ENCODE results near the gene NPB. TPM values are rescaled to one million over a fixed set of nuclear protein-coding genes. Genes with fewer than 3 reads are reported as not detected.

The NPB gene
- total and polyA plus RNA-seq, 3 experiments from 2014 or later = 0.57 to 0.62 TPM; not detected in 1

GRCh38 chr17:81867170-81867990, 34.7 kb upstream of the NPB start:
- ChIA-PET POLR2A (interaction anchor here (0.9 kb wide), 1 partner anchor 12 kb away, joined by 3 read pairs; no protein-coding TSS in a partner anchor), CTCF (no interaction called here)
- Histone ChIP-seq H3K4me3 (ENCODE audit: low read length) (no peak overlapping the region), H3K36me3 (ENCODE audit: insufficient read depth, low read length) (peaks cover 27% of the 10 kb centered on the region), H3K27ac (ENCODE audit: low read depth, low read length) (no peak overlapping the region), H3K9me3 (ENCODE audit: low read length) (no peaks in the 10 kb centered on the region), H3K27me3 (ENCODE audit: insufficient read depth, low read length, poor library complexity, severe bottlenecking) (no peaks in the 10 kb centered on the region), H3K4me1 (ENCODE audit: insufficient read depth, low read length) (peaks cover 41% of the 10 kb centered on the region)
- peaks cover 31 to 66% (median 36%) of the 10 kb centered on the region in 3 donors for H3K4me1 Mint-ChIP-seq
- H3K4me3 Mint-ChIP-seq = peak overlapping the region in 5 of 7 donors; percentile 12 to 64 (median 49)
- DNase-seq = peak in 2 of 5 donors; percentile 24 to 29
- peaks cover 0 to 41% (median 2%) of the 10 kb centered on the region in 3 donors for H3K36me3 Mint-ChIP-seq
- H3K9me3 Mint-ChIP-seq = no peaks in the 10 kb centered on the region
- peaks cover 0 to 3% of the 10 kb centered on the region in 2 donors for H3K27me3 Mint-ChIP-seq
- H3K27ac Mint-ChIP-seq = peak overlapping the region in 7 of 8 donors; percentile 42 to 98 (median 66)

- Mint-ChIP-seq H3K36me3 (peaks cover 0 to 38% (median 2%) of the 10 kb centered on the region in 3 donors), H3K4me1 (peaks cover 30 to 65% (median 31%) of the 10 kb centered on the region in 3 donors), H3K27me3 (peaks cover 0 to 3% of the 10 kb centered on the region in 2 donors), H3K4me3 (peak overlapping the region in 2 of 7 donors; percentile 15 to 89), H3K27ac (peak overlapping the region in 6 of 8 donors; percentile 40 to 98 (median 64)), H3K9me3 (no peaks in the 10 kb centered on the region)
- H3K27ac ChIP-seq (ENCODE audit: low read depth, low read length) = no peak overlapping the region
- no peaks in the 10 kb centered on the region for H3K9me3 ChIP-seq (ENCODE audit: low read length)
- DNase-seq = no peak
- H3K4me1 ChIP-seq (ENCODE audit: insufficient read depth, low read length) = peaks cover 48% of the 10 kb centered on the region
- POLR2A ChIA-PET = no interaction called here
- peaks cover 27% of the 10 kb centered on the region for H3K36me3 ChIP-seq (ENCODE audit: insufficient read depth, low read length)
- no peak overlapping the region for H3K4me3 ChIP-seq (ENCODE audit: low read length)
- H3K27me3 ChIP-seq (ENCODE audit: insufficient read depth, low read length, poor library complexity, severe bottlenecking) = no peaks in the 10 kb centered on the region
- CTCF ChIA-PET = interaction anchor here (1.8 kb wide), 1 partner anchor 12 kb away, joined by 5 read pairs; no protein-coding TSS in a partner anchor
Observed at GRCh38 chr17:81867991-81868673, 33.9 kb upstream of the NPB start.

- peak overlapping the region in 3 of 8 donors; percentile 17 to 99 (median 61) for H3K27ac Mint-ChIP-seq
- peaks cover 0 to 34% (median 2%) of the 10 kb centered on the region in 3 donors for H3K36me3 Mint-ChIP-seq
- POLR2A ChIA-PET = no interaction called here
- H3K9me3 Mint-ChIP-seq = no peaks in the 10 kb centered on the region
- CTCF ChIA-PET = interaction anchor here (0.7 to 1.8 kb wide), 7 partner anchors 9 to 51 kb away, joined by 3 to 5 read pairs (median 3); partner anchors contain the start of gene PPP1R27
- DNase-seq = no peak
- Histone ChIP-seq H3K4me1 (ENCODE audit: insufficient read depth, low read length) (peaks cover 50% of the 10 kb centered on the region), H3K9me3 (ENCODE audit: low read length) (no peaks in the 10 kb centered on the region), H3K4me3 (ENCODE audit: low read length) (no peak overlapping the region), H3K36me3 (ENCODE audit: insufficient read depth, low read length) (peaks cover 22% of the 10 kb centered on the region), H3K27ac (ENCODE audit: low read depth, low read length) (no peak overlapping the region), H3K27me3 (ENCODE audit: insufficient read depth, low read length, poor library complexity, severe bottlenecking) (no peaks in the 10 kb centered on the region)
- peaks cover 23 to 59% (median 26%) of the 10 kb centered on the region in 3 donors for H3K4me1 Mint-ChIP-seq
- H3K4me3 Mint-ChIP-seq = peak overlapping the region in 2 of 7 donors; percentile 88 to 92
- peaks cover 0 to 3% of the 10 kb centered on the region in 2 donors for H3K27me3 Mint-ChIP-seq
Observed at GRCh38 chr17:81868674-81869220, 33.3 kb upstream of the NPB start.

- no peaks in the 10 kb centered on the region for H3K9me3 ChIP-seq (ENCODE audit: low read length)
- Mint-ChIP-seq H3K36me3 (peaks cover 0 to 34% (median 2%) of the 10 kb centered on the region in 3 donors), H3K9me3 (no peaks in the 10 kb centered on the region), H3K4me3 (peak overlapping the region; percentile 82 to 92 (median 88)), H3K27me3 (peaks cover 0 to 3% of the 10 kb centered on the region in 2 donors), H3K4me1 (peaks cover 23 to 54% (median 25%) of the 10 kb centered on the region in 3 donors), H3K27ac (peak overlapping the region; percentile 88 to 99 (median 93))
- H3K4me3 ChIP-seq (ENCODE audit: low read length) = peak overlapping the region; percentile 84
- H3K27ac ChIP-seq (ENCODE audit: low read depth, low read length) = peak overlapping the region; percentile 96
- POLR2A ChIA-PET = interaction anchor here (0.6 to 3.1 kb wide), 8 partner anchors 8 to 229 kb away, joined by 3 to 32 read pairs (median 6); partner anchors contain the start of genes CENPX, FASN, LRRC45 and MAFG
- H3K36me3 ChIP-seq (ENCODE audit: insufficient read depth, low read length) = peaks cover 21% of the 10 kb centered on the region
- DNase-seq = peak in 3 of 5 donors; percentile 21 to 39 (median 21)
- CTCF ChIA-PET = interaction anchor here (0.7 to 1.8 kb wide), 11 partner anchors 9 to 90 kb away, joined by 3 to 5 read pairs (median 3); partner anchors contain the start of genes MAFG, P4HB and PPP1R27
- H3K4me1 ChIP-seq (ENCODE audit: insufficient read depth, low read length) = peaks cover 50% of the 10 kb centered on the region
- H3K27me3 ChIP-seq (ENCODE audit: insufficient read depth, low read length, poor library complexity, severe bottlenecking) = no peaks in the 10 kb centered on the region
Observed at GRCh38 chr17:81869221-81870130, 32.6 kb upstream of the NPB start.

- POLR2A ChIA-PET = interaction anchor here (0.5 to 3.1 kb wide), 9 partner anchors 9 to 228 kb away, joined by 3 to 32 read pairs (median 5); partner anchors contain the start of genes CENPX, FASN, LRRC45 and MAFG
- peak overlapping the region; percentile 82 to 92 (median 88) for H3K4me3 Mint-ChIP-seq
Observed at GRCh38 chr17:81870131-81870980, 31.7 kb upstream of the NPB start.

GRCh38 chr17:81870981-81871386, 31.1 kb upstream of the NPB start, which contains the start of gene ARHGDIA:
TSS of gene ARHGDIA (minus strand) at chr17:81871337. CDS start at chr17:81869930, 1,407 bp downstream.
- Mint-ChIP-seq H3K27ac (peak within 1 kb of the TSS; percentile 93 to 99 (median 96)), H3K9me3 (no peaks in the 10 kb centered on the region), H3K27me3 (peaks cover 0 to 3% of the 10 kb centered on the region in 2 donors), H3K4me3 (peak within 1 kb of the TSS; percentile 86 to 94 (median 89)), H3K4me1 (peaks cover 23 to 53% (median 25%) of the 10 kb centered on the region in 3 donors), H3K36me3 (peaks cover 0 to 32% (median 2%) of the 10 kb centered on the region in 3 donors)
- Histone ChIP-seq H3K27me3 (ENCODE audit: insufficient read depth, low read length, poor library complexity, severe bottlenecking) (no peaks in the 10 kb centered on the region), H3K9me3 (ENCODE audit: low read length) (no peaks in the 10 kb centered on the region), H3K4me3 (ENCODE audit: low read length) (peak within 1 kb of the TSS; percentile 90), H3K27ac (ENCODE audit: low read depth, low read length) (peak within 1 kb of the TSS; percentile 98), H3K4me1 (ENCODE audit: insufficient read depth, low read length) (peaks cover 48% of the 10 kb centered on the region), H3K36me3 (ENCODE audit: insufficient read depth, low read length) (peaks cover 21% of the 10 kb centered on the region)
- ChIA-PET CTCF (interaction anchor here (1.5 kb wide), 1 partner anchor 88 kb away, joined by 3 read pairs; no protein-coding TSS in a partner anchor), POLR2A (interaction anchor here (0.5 to 3.1 kb wide), 6 partner anchors 10 to 168 kb away, joined by 4 to 32 read pairs (median 6); partner anchors contain the start of genes MAFG, MRPL12 and P4HB)
- DNase-seq = no peak

More at GRCh38 chr17:81870131-81870980, 31.7 kb upstream of the NPB start:
- peaks cover 23 to 55% (median 25%) of the 10 kb centered on the region in 3 donors for H3K4me1 Mint-ChIP-seq
- Histone ChIP-seq H3K27me3 (ENCODE audit: insufficient read depth, low read length, poor library complexity, severe bottlenecking) (no peaks in the 10 kb centered on the region), H3K27ac (ENCODE audit: low read depth, low read length) (peak overlapping the region; percentile 96), H3K4me1 (ENCODE audit: insufficient read depth, low read length) (peaks cover 50% of the 10 kb centered on the region), H3K4me3 (ENCODE audit: low read length) (peak overlapping the region; percentile 84), H3K9me3 (ENCODE audit: low read length) (no peaks in the 10 kb centered on the region), H3K36me3 (ENCODE audit: insufficient read depth, low read length) (peaks cover 21% of the 10 kb centered on the region)
- peaks cover 0 to 34% (median 2%) of the 10 kb centered on the region in 3 donors for H3K36me3 Mint-ChIP-seq
- CTCF ChIA-PET = interaction anchor here (1.2 to 1.8 kb wide), 4 partner anchors 9 to 89 kb away, joined by 3 to 5 read pairs (median 4); partner anchors contain the start of genes MAFG and P4HB
- H3K27me3 Mint-ChIP-seq = peaks cover 0 to 3% of the 10 kb centered on the region in 2 donors
- DNase-seq = peak; percentile 28 to 69 (median 47)
- peak overlapping the region; percentile 88 to 99 (median 93) for H3K27ac Mint-ChIP-seq
- no peaks in the 10 kb centered on the region for H3K9me3 Mint-ChIP-seq

Measured in CD8-positive, alpha-beta memory T cell (primary cell).